Lower leg skin (tissue), 3 donors: Measurements from ENCODE around the gene LDHB.

ENCODE experiments used
- CTCF ChIP-seq, 3 donors: fragments of 450-650 bp; IDR thresholded peaks; one replicate each; pipeline ENCODE4 v1.5.1; 2016; ENCODE audit warnings: antibody characterized with exemption in 3 of 3, mild to moderate bottlenecking in 3 of 3, moderate library complexity in 2 of 3
- POLR2A ChIP-seq, 2 donors: fragments of 450-650 bp; IDR thresholded peaks; one replicate each; pipeline ENCODE4 v1.6.1; 2016 to 2017; ENCODE audit warnings: antibody characterized with exemption in 2 of 2, mild to moderate bottlenecking in 1 of 2, moderate library complexity in 1 of 2

GRCh38 chr12:21631367-21631766, 26.3 kb downstream of the LDHB start:
- TF ChIP-seq CTCF (IDR thresholded peaks at IDR 0.05) (no peak), POLR2A (IDR thresholded peaks at IDR 0.05) (no peak)
